Measurements from ENCODE around the gene CDHR2.

The CDHR2 gene

DNA sequence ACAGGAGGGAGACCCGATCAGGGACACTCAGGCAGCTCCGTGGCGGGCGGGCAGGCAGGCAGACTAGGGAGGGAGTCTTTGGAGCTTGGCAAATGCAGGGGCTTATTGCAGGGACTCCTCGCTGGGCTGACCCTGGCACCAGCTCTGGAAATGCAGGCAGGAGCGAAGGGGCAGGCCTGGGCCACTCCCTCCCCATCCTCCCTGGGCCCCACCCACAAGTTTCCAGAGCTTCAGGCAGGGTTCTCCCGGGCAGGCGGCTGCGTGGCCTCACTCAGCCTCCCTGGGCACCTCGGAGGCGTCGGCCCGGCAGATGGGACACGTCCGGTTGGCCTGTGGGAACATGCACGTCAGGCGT is 20.4 kb upstream of the CDHR2 start:
- no peak for DNase-seq (ENCODE audit: low read depth)

DNA sequence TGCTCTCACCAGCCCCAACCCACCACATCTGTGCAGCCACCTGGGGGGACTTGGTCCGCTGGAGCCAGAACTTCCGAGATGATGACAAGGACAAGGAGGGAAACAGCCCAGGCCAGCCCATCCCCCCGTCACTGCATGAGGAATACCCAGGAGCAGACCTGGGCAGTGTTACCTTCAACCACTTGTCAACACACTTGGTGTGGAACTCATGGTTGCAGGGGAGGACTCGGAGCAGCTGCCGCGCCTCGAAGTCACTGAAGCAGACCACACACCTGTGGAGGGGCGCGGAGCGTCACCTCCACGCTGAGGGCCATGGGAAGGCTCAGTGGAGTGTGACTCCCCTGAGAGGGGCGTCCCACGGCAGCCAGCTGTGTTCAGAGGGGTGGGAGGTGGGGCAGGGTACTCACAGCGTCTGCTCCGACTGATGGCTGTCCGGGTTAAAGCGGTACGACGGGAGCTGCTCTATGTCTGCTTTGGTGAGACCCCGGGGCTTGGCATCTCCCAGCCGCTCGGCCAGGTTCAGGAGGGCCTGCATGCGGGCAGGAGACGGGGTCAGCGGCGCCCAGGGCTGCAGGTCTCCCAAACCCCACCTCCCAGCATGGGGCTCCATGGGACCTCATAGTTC is 19.9 kb upstream of the CDHR2 start:
- no peak for DNase-seq (ENCODE audit: low read depth)

DNA sequence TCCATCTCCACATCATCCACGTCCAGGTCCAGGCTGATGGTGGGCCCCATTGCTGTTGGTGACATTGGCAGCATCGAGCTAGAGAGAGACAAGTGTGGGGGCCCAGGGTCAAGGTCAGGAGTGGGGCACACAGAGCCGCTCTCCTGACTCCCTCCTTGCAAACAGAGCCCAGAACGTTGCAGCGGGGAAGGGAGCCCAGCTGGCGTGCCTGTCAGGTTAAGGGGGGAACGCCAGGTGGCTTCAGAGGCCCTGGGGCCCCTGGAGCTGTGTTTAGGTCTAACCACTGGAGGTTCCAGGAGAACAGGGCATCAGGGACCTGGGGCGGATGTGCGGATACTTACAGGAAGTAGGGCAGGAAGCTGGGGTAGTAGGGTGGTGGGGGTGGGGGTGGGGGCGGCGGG is 19.4 kb upstream of the CDHR2 start:
- no peak for DNase-seq (ENCODE audit: low read depth)

DNA sequence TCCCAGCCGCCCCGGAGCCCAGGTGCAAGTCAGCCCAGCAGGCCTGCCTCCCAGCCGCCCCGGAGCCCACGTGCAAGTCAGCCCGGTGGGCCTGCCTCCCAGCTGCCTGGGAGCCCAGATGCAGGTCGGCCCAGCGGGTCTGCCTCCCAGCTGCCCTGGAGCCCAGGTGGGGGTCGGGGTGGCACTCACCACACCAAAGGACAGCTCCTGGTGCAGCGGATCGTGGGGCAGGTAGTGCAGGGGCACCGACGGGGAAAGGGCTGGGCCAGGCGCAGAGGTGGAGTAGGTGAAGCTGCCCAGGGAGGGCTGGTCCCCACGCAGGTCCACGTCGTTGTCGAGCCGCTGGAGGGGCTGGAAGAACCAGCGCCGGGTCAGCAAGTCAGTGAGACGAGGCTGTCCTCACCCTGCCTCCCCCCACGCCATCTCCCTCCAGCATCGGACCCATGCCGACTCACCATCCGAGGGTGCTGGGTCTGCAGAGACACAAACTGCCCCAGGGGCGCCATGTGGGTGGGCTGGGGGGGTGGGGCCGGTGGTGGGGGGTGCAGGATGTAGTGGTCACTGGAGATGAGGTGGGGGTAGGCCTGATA is 18.7 kb upstream of the CDHR2 start:
- DNase-seq (ENCODE audit: low read depth): no peak

DNA sequence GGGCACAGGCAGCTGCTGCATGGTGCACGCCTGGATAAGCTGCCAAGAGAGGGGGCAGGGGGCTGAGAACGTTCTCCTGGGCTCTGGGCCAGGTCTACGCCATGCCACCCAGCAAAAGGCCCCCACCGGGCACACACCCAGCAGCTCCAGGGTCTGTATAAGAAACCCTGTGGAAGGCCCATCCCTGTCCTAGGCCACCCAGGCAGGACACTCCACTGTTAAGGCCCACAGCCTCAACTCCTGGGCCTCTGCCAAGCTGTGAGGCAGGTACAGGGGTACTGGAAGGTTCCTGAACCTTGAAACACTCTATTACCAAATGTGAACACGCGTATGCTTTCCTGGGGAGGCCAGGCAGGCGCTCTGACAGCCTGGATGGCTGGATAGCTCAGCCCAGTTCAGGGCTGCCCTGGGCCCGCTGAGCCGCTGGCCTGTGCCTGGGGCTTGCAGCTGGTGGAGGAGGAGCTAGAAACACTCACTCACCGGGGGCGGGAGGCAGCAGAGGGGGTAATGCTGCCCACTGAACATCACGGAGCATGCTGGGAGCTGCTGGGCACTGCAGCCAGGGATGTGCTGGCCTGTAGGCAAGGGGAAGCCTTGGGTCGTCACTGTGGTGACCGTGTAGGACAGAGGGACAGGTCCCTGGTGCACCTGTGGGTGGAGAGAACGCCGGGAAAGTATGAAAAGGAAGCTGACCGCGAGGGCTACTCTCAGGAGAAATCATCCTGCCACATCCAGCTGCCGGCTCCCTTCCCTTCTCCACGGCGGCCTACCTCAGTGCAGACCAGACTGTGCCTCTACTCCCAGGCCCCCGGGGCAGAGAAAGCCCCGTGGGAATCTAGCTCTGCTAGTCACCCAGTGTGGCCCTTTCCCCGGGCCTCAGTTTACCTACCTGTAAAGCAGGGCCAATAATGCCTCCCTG is 17.9 kb upstream of the CDHR2 start:
- DNase-seq (ENCODE audit: low read depth): no peak

DNA sequence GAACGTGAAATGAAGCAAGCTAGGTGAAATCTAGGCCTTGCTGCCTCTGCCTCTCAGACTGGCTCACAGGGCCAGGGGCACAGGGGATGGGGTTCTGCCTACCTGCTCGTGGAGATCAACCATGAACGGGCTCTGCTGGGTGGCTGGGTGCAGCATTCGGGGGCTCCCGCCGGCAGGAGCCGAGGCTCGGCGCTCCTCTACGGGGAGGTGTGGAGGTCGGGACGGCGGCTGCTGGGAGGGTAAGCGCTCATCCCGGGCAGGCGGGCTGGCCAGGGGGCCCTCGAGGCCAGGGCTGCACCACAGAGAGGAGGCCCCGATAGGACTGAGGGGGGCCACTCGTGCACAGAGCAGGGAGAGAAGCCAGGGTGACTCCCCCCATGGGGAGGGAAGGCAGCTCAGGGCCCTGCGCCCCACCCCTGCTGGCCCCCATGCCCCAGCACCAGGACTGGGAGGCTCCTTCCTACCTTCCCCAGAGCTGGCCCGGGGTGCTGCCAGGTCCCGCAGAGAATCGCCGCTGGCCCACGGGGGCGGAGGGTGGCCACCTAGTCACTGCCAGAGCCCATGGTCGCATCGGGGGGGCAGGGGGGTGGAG is 17.1 kb upstream of the CDHR2 start:
- no peak for DNase-seq (ENCODE audit: low read depth)

DNA sequence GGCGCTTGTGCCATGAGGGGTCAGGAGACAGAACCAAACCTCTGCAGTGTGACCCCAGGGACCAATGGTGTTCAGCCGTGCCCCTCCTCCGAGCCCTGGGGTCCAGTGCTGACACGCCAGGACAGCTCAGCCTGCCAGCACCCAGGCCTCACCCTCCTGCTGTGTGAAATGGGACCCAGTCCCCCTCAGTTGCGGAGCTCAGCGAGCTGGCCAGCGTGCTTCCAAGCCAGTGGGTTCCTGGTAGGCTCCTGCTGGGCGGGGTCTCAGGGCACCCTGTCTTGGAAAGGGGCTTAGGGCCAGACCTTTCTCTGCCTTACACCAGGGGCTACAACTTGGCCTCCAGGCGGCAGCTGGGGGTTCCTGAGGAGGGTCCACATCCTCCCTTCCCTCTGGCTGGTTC is 16.3 kb upstream of the CDHR2 start:
- no peak for DNase-seq (ENCODE audit: low read depth)

DNA sequence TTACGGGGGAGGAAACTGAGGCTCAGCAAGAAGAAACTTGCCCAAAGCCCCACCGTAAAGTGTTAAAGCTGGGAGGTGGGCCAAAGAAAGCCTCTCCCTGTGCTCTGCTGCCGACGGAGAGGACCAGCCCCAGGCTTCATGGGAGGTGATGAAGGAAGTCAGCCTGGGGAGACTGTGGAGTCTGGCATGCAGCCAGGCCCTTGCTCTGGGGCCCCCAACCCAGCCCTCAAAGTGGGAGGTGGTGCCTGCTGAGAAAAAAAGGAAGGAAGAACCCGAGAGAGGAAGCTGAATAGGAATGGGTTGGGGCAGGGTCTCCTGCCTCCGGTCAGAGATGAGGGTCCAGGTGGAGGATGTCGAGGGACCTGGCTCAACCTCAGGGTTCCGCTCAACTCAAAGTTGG is 15.8 kb upstream of the CDHR2 start:
- DNase-seq (ENCODE audit: low read depth): no peak

DNA sequence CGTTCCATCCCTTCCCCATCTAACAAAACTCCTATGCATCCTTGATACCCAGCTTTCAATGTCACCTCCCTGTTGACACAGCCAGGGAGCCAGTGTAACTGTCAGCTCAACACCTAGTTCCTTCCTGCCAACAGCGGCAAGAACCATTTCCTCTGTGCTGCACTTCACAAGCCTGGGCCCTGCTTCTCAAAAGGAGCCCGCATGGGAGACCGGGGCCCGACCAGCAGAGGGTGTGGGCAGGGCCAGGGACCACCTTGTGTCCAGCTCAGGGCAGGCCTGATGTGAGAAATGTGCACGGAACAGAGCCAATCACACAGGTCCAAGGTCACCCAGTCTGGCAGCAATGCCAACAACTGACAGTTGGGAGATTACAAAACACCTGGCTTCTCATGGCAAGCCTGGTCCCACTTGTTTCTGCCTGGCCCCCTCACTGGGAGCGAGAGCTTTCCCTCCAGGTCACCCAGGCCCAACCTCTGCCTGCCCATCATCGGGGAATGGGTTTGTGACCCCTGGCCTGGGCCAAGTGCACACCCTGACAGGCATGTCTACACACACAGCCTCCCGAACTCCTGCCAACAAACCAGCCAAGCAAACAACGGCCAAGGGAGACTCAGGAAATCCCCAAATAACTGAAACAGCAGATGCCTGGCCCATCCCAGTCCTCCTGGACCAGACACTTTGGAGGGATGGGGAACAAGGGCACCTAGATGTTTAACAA is 15.1 kb upstream of the CDHR2 start:
- DNase-seq (ENCODE audit: low read depth): no peak

DNA sequence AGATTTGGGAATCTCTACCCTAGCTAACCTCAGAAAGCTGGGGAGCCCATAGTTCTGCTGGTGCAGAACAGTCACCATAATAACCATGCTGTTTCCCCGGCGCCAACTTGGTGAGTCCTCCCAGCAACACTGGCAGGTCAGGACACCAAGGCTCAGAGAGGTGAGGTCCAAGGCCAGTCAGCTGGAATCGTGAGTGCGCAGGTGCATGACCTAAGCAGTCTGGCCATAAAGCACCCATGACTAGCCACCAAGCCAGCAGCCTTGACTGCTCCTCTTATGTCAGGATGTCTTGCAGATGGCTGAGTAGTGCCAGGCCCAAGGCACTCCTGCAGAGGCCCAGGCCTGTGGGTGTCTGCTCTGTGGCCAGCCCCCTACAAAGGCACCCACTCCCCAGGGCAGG is 14.5 kb upstream of the CDHR2 start:
- DNase-seq (ENCODE audit: low read depth): no peak

DNA sequence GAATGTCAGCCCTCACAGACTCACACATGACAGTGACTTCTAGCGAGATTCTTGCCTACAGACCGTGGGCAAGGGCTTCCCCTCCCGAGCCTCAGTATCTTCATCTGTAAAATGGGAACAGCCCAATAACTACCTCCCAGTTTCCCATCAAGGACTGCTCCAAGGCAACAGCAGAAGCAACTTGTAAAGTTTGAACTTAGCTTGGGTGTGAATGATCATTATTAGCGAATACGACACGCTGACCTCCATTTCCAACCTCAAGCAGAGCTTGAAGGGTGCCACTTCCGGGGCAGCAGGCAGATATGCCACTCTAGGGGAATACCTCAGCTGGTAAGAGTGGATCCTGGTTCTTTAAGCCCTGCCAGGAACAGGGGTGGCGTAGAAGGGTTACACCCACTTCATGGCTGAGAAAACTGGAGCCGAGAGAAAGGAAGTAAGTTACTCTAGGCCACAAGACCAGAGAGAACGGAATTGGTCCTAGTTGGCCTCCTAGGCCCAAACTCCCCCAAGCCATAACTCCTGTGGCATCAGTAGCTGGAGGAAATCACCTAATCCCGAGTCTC is 14.0 kb upstream of the CDHR2 start:
- no peak for DNase-seq (ENCODE audit: low read depth)

DNA sequence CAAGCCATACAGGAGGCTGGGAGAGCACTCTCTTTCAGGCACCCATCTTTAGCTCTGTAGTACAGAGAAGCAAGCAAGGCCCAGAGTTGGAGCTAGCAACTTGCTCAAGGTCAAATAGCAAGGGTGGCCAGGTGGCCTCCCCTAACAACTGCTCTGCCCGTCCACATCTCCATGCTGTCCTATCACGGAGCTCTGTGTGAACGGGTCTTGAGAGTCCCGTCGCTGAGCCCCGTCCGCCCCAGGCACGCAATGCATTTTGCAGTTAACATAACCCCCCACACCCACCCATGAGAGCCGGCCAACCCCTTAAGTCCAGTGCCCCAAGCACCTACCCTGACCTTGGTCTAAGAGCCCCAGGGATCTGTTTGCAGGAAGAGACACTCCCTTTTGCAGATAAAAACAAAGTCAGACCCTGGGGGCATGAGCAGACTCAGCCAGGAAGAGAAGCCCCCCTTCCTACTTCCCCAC is 13.4 kb upstream of the CDHR2 start:
- DNase-seq (ENCODE audit: low read depth): no peak

DNA sequence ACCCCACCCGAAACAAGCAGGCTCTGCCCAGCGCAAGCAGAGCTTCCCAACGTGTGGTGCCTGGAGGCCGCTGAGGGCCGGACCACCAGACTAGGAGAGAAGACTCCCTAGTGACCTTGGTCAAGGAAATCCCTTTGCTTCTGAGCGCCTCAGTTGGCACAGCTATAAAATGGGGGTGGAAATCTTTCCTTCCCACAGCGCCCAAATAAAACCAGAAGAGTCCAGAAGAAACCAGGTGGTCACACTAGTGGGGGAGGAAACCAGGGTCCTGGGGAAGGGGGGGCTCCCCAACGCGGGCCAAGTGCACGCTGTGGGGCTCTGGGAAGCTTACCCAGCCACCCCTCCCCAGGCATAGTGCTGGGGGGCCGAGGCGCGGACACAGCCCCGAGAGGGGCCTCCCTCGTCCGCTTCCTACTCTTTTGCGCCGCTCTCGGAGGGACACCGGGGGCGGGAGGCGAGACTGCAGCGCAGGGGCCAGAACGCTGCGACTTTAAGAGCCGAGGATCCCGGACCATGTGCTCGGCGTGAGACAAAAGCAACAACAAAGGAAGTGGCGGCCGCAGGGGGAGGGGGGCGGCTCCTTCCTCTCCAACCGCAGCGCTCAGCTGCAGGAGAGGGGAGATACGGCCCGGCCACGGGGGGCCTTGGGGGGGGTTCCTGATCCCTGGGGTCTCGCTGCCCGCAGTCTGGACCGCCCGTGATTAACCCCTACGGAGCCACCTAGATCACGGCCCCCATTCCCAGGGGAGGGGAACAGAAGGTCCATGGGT is 12.8 kb upstream of the CDHR2 start:
- DNase-seq (ENCODE audit: low read depth): peak; percentile 74

DNA sequence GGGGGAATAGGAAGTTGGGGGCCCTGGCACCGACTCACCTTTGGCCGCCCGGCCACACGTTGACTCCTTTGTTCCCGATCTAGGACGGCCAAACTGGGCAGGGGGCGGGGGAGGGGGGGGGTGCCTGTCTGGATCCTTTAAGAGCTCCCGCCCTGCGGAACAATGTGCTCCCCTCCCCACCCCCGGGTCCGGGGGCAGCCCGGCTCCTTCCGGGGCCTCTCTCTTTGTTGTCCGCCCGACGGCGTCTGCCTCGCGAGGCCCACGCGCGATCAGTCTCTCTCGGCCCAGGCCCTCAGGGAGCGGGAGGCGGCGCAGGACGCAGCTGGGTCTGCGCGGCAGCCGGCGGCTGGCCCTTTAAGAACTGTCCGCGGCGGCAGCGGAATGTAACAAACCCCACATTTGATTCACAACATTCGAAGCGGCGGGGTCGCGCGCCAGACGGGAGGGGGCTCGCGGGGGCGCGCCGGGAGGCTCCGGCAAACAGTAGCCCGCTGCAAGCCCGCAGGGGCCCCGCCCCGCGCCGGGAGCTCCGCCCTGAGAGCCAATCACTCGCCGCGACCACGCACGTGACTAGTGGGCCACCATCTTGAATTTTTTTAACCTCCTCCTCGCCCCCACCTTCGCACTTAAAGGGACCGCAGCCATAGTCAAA is 12.1 kb upstream of the CDHR2 start, which contains the start of gene RNF44:
Gene RNF44 (minus strand): TSS at position 501 of the 652 bp plus-strand sequence. CDS start 4,930 bp downstream, outside the sequence.
- peak; percentile 99 for DNase-seq (ENCODE audit: low read depth)

DNA sequence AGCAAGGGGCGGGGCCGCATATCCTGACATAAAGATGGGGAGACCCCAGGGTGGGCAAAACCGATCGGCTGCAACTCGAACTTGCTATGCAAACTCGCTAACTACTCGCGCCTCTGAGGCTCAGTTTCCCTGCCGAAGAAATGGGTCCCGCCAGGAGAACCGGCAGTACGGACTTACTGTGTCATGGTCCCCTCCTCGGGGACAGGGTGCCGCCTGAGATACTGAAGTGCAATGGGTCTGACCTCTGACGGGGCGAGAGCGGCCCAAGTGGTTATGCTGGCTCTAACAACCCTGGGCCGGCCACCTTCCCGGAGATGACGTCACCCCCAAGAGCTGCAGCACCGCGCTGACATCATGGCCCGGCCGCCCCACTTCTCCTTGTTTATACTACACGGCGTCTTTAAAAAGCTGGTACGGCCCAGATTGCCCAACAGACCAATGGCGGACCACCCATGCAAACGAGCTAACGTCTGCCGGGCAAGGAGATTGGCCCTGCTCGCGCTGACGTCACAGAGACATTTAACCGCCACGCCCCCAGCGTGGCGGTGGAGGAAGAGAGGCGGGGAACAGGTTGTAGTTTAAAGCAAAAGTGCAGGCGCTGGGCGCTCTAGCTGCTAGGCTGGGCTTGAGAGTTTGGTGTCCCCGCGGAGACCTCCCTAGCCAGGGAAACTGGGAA is 11.4 kb upstream of the CDHR2 start:
- DNase-seq (ENCODE audit: low read depth): peak; percentile 91

DNA sequence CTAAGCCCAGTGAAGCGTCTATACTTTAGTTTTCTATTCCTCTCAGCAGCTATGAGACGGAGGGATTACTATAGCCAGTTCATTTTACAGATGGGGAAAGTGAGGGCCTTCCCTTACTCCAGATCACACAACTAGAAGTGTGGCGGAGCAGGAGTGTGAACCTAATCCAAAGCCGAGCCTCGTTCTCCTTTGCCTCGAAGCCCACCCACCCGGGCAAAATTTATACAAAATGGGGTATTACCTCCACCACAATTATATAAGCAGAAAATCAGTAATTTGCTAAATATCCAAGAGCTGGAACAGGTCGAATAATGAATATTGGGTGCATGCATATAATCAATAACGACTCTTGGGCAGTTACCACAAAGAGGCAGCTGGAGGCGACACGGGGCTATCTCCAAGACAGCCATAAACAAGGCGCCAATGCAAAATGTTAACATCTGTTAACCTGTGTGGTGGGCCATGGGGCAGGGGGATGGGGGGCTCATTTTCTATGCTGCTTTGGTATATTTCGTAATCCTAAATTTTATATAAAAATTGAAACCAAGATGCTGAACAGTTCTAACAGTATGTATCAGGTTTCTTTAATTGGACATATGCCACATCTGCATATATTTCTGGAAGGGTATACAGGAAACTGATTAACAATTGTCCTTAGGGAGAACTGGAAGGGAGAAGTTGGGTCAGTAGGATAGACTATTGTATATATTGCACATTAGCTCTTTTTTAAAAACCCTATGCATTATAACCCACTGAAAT is 10.7 kb upstream of the CDHR2 start:
- DNase-seq (ENCODE audit: low read depth): no peak

DNA sequence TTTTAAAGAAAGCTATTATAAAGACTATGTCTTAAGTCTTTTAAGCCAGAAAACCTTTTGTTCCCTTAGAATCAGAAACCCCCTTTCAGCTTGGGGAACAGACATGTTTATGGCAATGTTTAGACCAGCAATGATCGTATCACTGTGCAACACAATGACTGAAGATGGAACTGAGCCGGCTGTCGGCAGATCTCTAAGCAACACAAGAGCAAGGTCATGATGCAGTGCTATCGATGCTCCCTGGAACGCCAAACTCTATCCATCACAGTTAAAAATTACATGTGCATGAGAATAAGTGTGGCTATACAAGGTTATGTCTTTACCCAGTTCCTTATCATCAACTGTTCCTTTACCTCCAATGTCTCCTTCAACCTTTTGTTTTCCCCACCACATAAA is 10.2 kb upstream of the CDHR2 start:
- no peak for DNase-seq (ENCODE audit: low read depth)

DNA sequence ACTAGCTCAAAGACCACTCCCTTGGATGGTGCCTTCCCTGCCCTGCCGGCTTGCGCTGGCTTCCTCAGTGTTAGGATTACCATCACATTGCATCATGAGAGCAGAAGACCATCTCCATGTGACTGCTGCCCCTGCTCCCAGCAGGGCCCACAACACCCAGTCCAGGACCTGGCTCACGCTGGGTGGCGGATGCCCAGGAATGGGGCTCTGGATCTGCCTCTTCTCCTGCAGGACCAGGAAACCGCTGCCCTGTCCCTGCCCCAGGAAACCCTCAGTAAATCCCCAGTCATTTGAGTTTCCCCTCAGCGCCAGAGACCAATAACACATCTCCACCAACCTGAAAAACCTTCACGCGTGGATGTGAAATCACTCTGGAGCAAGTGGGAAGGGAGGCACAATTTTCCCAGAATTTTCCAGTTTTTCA is 8.7 kb upstream of the CDHR2 start:
- no peak for DNase-seq (ENCODE audit: low read depth)

DNA sequence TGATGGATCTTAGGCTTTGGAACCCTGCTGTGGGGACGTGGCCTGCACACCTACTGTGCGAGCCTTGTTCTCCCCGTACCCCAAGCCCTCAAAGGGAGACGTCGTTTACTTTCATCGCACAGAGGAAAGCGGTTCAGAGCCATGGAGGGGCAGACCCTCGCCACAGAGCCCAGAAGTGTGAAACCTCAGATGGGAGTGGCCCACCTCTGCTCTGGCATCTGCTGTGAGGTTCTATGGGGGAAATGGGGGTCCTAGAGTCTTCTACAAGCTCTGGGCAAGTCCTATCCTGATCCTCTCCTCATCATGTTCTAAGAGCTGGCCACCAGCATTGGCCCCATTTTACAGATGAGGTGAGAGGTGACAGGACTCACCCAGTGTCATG is 8.2 kb upstream of the CDHR2 start:
- DNase-seq (ENCODE audit: low read depth): no peak
